Calu3 (cell line): ENCODE measurements around the gene ZNF680. TPM values are rescaled to one million over a fixed set of nuclear protein-coding genes. Genes with fewer than 3 reads are reported as not detected.
"Not testable (repeated sequence)": the region's sequence is repeated elsewhere in the genome, so short reads cannot be mapped to it uniquely, and the experiment has no call there.

ENCODE experiments used
- BruUV-seq: library from RNA; stranded (reverse); fragments of 400-500 nt; replicated peaks from 2 replicates; lab custom pipeline; 2021; lab: Mats Ljungman, UMichigan
- CTCF ChIA-PET: fragments of 300-600 bp; sonication (Branson Sonifier 250); formaldehyde crosslinking; loops from one replicate; lab custom pipeline; 2022; ENCODE audit warnings: antibody characterized with exemption; lab: Charles Lee
- DNase-seq: peaks from one replicate; pipeline ENCODE4 v3.0.0; 2022
- H3K27ac Mint-ChIP-seq: one replicate; pipeline ENCODE4 v1.8.0; 2022; ENCODE audit warnings: mixed read lengths; ENCODE audit not compliant: unreplicated experiment
- H3K27me3 Mint-ChIP-seq: one replicate; pipeline ENCODE4 v1.8.0; 2022; ENCODE audit warnings: mixed read lengths; ENCODE audit not compliant: unreplicated experiment
- H3K36me3 Mint-ChIP-seq: one replicate; pipeline ENCODE4 v1.8.0; 2022; ENCODE audit warnings: mild to moderate bottlenecking, moderate library complexity, mixed read lengths; ENCODE audit not compliant: insufficient read depth, unreplicated experiment
- H3K4me1 Mint-ChIP-seq: one replicate; pipeline ENCODE4 v1.8.0; 2022; ENCODE audit warnings: mild to moderate bottlenecking, low read depth, mixed read lengths; ENCODE audit not compliant: unreplicated experiment
- H3K4me3 Mint-ChIP-seq: one replicate; pipeline ENCODE4 v1.8.0; 2022; ENCODE audit warnings: mild to moderate bottlenecking, low read depth, moderate library complexity, mixed read lengths; ENCODE audit not compliant: unreplicated experiment
- H3K9me3 Mint-ChIP-seq: one replicate; pipeline ENCODE4 v1.8.0; 2022; ENCODE audit warnings: low read depth, mixed read lengths; ENCODE audit not compliant: unreplicated experiment
- intact Hi-C: fragments of 100-400 bp; cut with micrococcal nuclease; formaldehyde crosslinking; loops from one replicate; pipeline ENCODE4 v1.10.0; 2022; ENCODE audit not compliant: unreplicated experiment
- total RNA-seq: library from RNA; stranded (reverse); gene quantifications from 2 replicates; pipeline ENCODE4 v1.2.3, GENCODE V29; 2022
- TF ChIP-seq, protein P1 (sequence below): fragments of 200-600 bp; IDR thresholded peaks from one replicate; pipeline ENCODE4 v1.8.0; 2022; ENCODE audit warnings: antibody characterized with exemption; ENCODE audit not compliant: unreplicated experiment

Gene ZNF680
- total RNA-seq, 1 experiment from 2014 or later: 14.5 TPM

DNA sequence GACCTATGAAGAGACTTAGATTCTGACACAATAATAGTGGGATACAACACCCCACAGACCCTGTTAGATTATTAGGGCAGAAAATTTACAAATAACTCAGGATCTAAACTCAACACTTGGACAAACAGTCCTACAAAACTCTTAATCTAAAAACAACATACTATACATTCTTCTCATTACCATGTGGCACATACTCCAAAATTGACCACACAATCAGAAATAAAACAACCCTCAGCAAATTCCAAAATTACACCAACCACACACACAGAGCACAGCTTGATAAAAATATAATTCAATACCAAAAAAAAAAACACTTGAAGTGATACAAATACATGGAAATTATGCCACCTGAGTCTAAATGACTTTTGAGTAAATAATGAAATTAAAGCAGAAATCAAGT lies 7.8 kb downstream of the ZNF680 start:
- CTCF ChIA-PET: no interaction called here
- intact Hi-C loops: no loop called here
- no TSS peak for BruUV-seq
- TF ChIP-seq, protein P1, sequence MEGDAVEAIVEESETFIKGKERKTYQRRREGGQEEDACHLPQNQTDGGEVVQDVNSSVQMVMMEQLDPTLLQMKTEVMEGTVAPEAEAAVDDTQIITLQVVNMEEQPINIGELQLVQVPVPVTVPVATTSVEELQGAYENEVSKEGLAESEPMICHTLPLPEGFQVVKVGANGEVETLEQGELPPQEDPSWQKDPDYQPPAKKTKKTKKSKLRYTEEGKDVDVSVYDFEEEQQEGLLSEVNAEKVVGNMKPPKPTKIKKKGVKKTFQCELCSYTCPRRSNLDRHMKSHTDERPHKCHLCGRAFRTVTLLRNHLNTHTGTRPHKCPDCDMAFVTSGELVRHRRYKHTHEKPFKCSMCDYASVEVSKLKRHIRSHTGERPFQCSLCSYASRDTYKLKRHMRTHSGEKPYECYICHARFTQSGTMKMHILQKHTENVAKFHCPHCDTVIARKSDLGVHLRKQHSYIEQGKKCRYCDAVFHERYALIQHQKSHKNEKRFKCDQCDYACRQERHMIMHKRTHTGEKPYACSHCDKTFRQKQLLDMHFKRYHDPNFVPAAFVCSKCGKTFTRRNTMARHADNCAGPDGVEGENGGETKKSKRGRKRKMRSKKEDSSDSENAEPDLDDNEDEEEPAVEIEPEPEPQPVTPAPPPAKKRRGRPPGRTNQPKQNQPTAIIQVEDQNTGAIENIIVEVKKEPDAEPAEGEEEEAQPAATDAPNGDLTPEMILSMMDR: no peak
- Mint-ChIP-seq H3K36me3 (peaks cover 32% of the 10 kb centered on the region), H3K4me1 (no peaks in the 10 kb centered on the region), H3K9me3 (peaks cover 5% of the 10 kb centered on the region), H3K27ac (no peak overlapping the region), H3K4me3 (no peak overlapping the region), H3K27me3 (no peaks in the 10 kb centered on the region)
- DNase-seq: no peak

DNA sequence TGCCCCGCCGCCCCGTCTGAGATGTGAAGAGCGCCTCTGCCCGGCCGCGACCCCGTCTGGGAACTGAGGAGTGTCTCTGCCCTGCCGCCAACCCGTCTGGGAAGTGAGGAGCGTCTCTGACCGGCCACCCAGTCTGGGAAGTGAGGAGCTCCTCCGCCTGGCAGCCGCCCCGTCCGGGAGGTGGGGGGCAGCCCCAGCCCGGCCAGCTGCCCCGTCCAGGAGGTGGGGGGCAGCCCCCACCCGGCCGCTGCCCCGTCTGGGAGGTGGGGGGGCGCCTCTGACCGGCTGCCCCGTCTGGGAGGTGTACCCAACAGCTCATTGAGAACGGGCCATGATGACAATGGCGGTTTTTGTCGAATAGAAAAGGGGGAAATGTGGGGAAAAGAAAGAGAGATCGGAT lies 8.7 kb downstream of the ZNF680 start:
- not testable (repeated sequence) for BruUV-seq, H3K27me3 Mint-ChIP-seq, H3K27ac Mint-ChIP-seq

DNA sequence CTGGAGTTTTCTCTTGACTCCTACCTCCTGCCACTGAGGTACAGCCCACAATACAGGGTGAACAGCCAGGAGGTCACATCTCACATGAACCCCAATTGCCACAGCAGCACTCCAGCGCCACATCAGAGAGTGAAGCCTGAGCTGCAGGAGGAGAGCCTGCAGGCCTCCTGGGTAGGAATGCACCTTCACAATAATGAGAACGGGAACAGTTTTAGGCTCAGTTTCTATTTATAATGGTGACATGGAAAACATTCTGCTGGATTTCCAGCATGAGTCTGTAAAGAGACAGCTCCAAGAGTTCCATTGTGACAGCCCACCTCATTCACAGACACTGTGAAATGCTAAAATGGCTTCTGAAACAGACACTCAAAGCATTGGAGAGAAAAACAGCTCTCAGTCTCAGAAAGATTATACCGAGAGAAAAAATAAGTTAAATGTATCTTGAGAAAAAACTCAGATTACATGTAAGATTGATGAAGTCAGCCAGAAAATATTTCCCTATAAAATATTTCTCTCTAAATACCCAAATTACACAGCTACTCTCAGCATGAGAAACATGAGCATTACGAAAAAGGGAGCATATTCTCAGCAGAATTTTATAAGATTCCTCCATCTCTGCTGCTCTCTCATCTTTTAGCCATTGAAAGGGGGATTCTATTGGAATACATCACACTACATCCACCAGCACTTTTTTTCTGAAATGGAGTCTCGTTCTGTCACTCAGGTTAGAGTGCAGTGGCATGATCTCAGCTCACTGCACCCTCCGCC lies 11.3 kb downstream of the ZNF680 start:
- H3K36me3 Mint-ChIP-seq: peaks cover 10% of the 10 kb centered on the region
- CTCF ChIA-PET: interaction anchor here (0.6 kb wide), 1 partner anchor 9 kb away, joined by 3 read pairs; no protein-coding TSS in a partner anchor
- peaks cover 5% of the 10 kb centered on the region for H3K9me3 Mint-ChIP-seq
- H3K27ac Mint-ChIP-seq: no peak overlapping the region
- no peaks in the 10 kb centered on the region for H3K4me1 Mint-ChIP-seq
- no peak overlapping the region for H3K4me3 Mint-ChIP-seq
- intact Hi-C loops: no loop called here
- H3K27me3 Mint-ChIP-seq: no peaks in the 10 kb centered on the region
- TF ChIP-seq, protein P1: no peak
- no peak for DNase-seq
- BruUV-seq: no TSS peak

More for the DNA sequence above, 8.7 kb downstream of the ZNF680 start:
- DNase-seq, intact Hi-C loops, CTCF ChIA-PET, H3K9me3 Mint-ChIP-seq, H3K4me1 Mint-ChIP-seq, H3K4me3 Mint-ChIP-seq: not testable (repeated sequence)
- H3K36me3 Mint-ChIP-seq: peaks cover 32% of the 10 kb centered on the region

DNA sequence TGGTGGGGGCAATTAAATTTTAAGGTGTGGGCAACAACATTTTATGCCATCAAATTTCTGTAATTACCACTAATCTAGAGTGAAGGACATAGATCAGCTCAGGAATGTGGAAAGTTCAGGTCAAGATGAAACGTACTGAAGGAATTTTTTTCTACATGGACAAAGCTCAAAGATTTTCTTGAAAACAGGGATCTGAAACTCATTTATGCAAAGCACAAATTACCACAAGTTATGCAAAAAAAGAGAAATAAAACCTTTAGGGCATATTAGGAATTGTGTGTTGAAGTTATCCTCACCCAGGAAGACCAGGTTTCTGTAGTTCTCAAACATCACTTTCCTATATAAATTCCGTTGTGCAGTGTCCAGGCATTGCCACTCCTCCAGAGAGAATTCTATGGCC lies 18.9 kb downstream of the ZNF680 start:
- no peak overlapping the region for H3K27ac Mint-ChIP-seq
- H3K9me3 Mint-ChIP-seq: no peaks in the 10 kb centered on the region
- no peak overlapping the region for H3K4me3 Mint-ChIP-seq
- TF ChIP-seq, protein P1: no peak
- no peaks in the 10 kb centered on the region for H3K36me3 Mint-ChIP-seq
- intact Hi-C loops: no loop called here
- no peaks in the 10 kb centered on the region for H3K27me3 Mint-ChIP-seq
- no TSS peak for BruUV-seq
- no peak for DNase-seq
- H3K4me1 Mint-ChIP-seq: no peaks in the 10 kb centered on the region
- CTCF ChIA-PET: no interaction called here
